ENCODE results near the gene SEMA3A.

DNA sequence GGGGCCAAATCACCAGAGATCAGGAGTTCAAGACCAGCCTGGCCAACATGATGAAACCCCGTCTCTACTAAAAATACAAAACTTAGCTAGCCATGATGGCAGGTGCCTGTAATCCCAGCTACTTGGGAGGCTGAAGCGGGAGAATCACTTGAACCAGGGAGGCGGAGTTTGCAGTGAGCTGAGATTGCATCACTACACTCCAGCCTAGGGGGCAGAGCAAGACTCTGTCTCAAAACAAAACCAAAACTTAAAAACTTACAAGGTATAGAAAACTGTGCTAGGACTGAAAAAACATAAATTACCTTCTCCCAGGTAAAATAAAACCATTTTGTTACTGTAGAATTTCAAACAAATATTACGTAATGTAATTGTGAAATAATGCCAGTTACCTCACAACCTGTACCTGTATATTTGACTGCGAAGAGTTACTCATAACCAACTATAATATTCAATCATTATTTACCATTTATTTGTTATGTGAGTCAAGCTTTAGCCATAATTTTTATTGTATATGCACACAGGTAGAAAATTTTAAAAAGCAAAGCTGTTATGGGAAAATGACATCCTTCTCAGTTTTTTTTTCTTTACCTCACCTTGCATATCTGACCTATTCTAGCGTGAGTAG lies 180.9 kb downstream of the SEMA3A start:
- no peak for TF ChIP-seq CTCF (IDR thresholded peaks at IDR 0.05; ENCODE audit: insufficient read depth, low read length)
- no peak for TF ChIP-seq GABPA (IDR thresholded peaks at IDR 0.05; ENCODE audit: low read depth)
- TF ChIP-seq, protein P1, sequence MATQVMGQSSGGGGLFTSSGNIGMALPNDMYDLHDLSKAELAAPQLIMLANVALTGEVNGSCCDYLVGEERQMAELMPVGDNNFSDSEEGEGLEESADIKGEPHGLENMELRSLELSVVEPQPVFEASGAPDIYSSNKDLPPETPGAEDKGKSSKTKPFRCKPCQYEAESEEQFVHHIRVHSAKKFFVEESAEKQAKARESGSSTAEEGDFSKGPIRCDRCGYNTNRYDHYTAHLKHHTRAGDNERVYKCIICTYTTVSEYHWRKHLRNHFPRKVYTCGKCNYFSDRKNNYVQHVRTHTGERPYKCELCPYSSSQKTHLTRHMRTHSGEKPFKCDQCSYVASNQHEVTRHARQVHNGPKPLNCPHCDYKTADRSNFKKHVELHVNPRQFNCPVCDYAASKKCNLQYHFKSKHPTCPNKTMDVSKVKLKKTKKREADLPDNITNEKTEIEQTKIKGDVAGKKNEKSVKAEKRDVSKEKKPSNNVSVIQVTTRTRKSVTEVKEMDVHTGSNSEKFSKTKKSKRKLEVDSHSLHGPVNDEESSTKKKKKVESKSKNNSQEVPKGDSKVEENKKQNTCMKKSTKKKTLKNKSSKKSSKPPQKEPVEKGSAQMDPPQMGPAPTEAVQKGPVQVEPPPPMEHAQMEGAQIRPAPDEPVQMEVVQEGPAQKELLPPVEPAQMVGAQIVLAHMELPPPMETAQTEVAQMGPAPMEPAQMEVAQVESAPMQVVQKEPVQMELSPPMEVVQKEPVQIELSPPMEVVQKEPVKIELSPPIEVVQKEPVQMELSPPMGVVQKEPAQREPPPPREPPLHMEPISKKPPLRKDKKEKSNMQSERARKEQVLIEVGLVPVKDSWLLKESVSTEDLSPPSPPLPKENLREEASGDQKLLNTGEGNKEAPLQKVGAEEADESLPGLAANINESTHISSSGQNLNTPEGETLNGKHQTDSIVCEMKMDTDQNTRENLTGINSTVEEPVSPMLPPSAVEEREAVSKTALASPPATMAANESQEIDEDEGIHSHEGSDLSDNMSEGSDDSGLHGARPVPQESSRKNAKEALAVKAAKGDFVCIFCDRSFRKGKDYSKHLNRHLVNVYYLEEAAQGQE (IDR thresholded peaks at IDR 0.05; ENCODE audit: insufficient replicate concordance, low read depth), result no peak
- no peak for TF ChIP-seq POLR2AphosphoS5 (IDR thresholded peaks at IDR 0.05; ENCODE audit: low read depth)
